IMR-90 (cell line): ENCODE results near the gene RABGGTA. TPM values are rescaled to one million over a fixed set of nuclear protein-coding genes. Genes with fewer than 3 reads are reported as not detected.

Source experiments
- ATAC-seq: fragments of 200-7000 bp; cut with Tn5 transposase; 2 replicates; pipeline ENCODE4 v1.9.1; 2020; ENCODE audit warnings: low read depth, mild to moderate bottlenecking, moderate library complexity
- BruUV-seq: library from RNA; stranded (reverse); fragments of 400-500 nt; replicated peaks from 2 replicates; lab custom pipeline; 2021; lab: Mats Ljungman, UMichigan
- CTCF ChIA-PET: fragments of 300-600 bp; formaldehyde crosslinking; extraction: SDS; loops from one replicate; lab custom pipeline; 2021; ENCODE audit warnings: antibody characterized with exemption; lab: Yijun Ruan, JAX
- POLR2A ChIA-PET: fragments of 300-600 bp; sonication (Branson Sonifier 250); formaldehyde crosslinking; loops from one replicate; lab custom pipeline; 2022; ENCODE audit warnings: antibody characterized with exemption; ENCODE audit not compliant: unreplicated experiment; lab: Charles Lee
- DNase-seq: peaks from one replicate; pipeline ENCODE4 v3.0.0; 2013
- H2AFZ ChIP-seq: replicated peaks from 2 replicates; pipeline ENCODE3; 2013; ENCODE audit warnings: low read length, mild to moderate bottlenecking; ENCODE audit not compliant: poor library complexity
- H2AK5ac ChIP-seq: 2 replicates; pipeline ENCODE4 v1.6.1; 2013; ENCODE audit warnings: low read depth, low read length, inconsistent platforms
- H2AK9ac ChIP-seq: replicated peaks from 2 replicates; pipeline ENCODE3; 2013; ENCODE audit warnings: mild to moderate bottlenecking, low read depth, low read length, moderate library complexity; ENCODE audit not compliant: poor library complexity
- H2BK120ac ChIP-seq: 2 replicates; pipeline ENCODE4 v1.6.1; 2013; ENCODE audit warnings: low read depth, low read length, inconsistent platforms
- H2BK15ac ChIP-seq: 3 replicates; pipeline ENCODE4 v1.6.1; 2013; ENCODE audit warnings: low read depth, low read length, inconsistent platforms
- H2BK20ac ChIP-seq: 2 replicates; pipeline ENCODE4 v1.6.1; 2013; ENCODE audit warnings: low read depth, mild to moderate bottlenecking, inconsistent platforms, low read length, moderate library complexity
- H2BK5ac ChIP-seq: 2 replicates; pipeline ENCODE4 v1.6.1; 2013; ENCODE audit warnings: mild to moderate bottlenecking, low read depth, low read length, inconsistent platforms; ENCODE audit not compliant: poor library complexity, severe bottlenecking
- H3K14ac ChIP-seq: replicated peaks from 2 replicates; pipeline ENCODE4 v1.6.1; 2013; ENCODE audit warnings: low read depth, low read length, inconsistent platforms
- H3K18ac ChIP-seq: 2 replicates; pipeline ENCODE4 v1.6.1; 2013; ENCODE audit warnings: low read depth, low read length, control low read depth
- H3K23ac ChIP-seq: 2 replicates; pipeline ENCODE4 v1.6.1; 2013; ENCODE audit warnings: low read depth, low read length, inconsistent platforms
- H3K27ac ChIP-seq: 2 replicates; pipeline ENCODE4 v1.5.1; 2013; ENCODE audit warnings: mild to moderate bottlenecking, control low read depth, low read length; ENCODE audit not compliant: insufficient read depth
- H3K27me3 ChIP-seq: 2 replicates; pipeline ENCODE4 v1.6.1; 2013; ENCODE audit warnings: low read length; ENCODE audit not compliant: control insufficient read depth, insufficient read depth
- H3K36me3 ChIP-seq: 2 replicates; pipeline ENCODE4 v1.6.1; 2013; ENCODE audit warnings: low read length, mixed read lengths; ENCODE audit not compliant: control insufficient read depth, insufficient read depth
- H3K4ac ChIP-seq: 2 replicates; pipeline ENCODE4 v1.6.1; 2013; ENCODE audit warnings: low read depth, low read length, inconsistent platforms
- H3K4me1 ChIP-seq: 2 replicates; pipeline ENCODE4 v1.6.1; 2013; ENCODE audit warnings: low read length, mixed read lengths; ENCODE audit not compliant: control insufficient read depth, insufficient read depth
- H3K4me2 ChIP-seq: 2 replicates; pipeline ENCODE4 v1.6.1; 2013; ENCODE audit warnings: low read depth, mild to moderate bottlenecking, control low read depth, low read length, moderate library complexity
- H3K4me3 ChIP-seq: 2 replicates; pipeline ENCODE4 v1.5.1; 2013; ENCODE audit warnings: low read depth, mild to moderate bottlenecking, control low read depth, low read length, moderate library complexity; ENCODE audit not compliant: insufficient read depth
- H3K56ac ChIP-seq: 2 replicates; pipeline ENCODE4 v1.6.1; 2013; ENCODE audit warnings: low read length, inconsistent platforms; ENCODE audit not compliant: insufficient read depth; ENCODE audit errors: extremely low read depth
- H3K79me1 ChIP-seq, 2 experiments: 2 replicates each; pipeline ENCODE4 v1.6.1; 2013; ENCODE audit warnings: low read length in 2 of 2, inconsistent platforms in 1 of 2, low read depth in 1 of 2
- H3K9ac ChIP-seq: 2 replicates; pipeline ENCODE4 v1.6.1; 2013; ENCODE audit warnings: low read depth, low read length, control low read depth
- H3K9me1 ChIP-seq: 2 replicates; pipeline ENCODE4 v1.6.1; 2013; ENCODE audit warnings: low read length, inconsistent platforms; ENCODE audit not compliant: insufficient read depth
- H3K9me3 ChIP-seq: 2 replicates; pipeline ENCODE4 v1.6.1; 2013; ENCODE audit warnings: low read length; ENCODE audit not compliant: control insufficient read depth, insufficient read depth
- H4K20me1 ChIP-seq: 2 replicates; pipeline ENCODE4 v1.6.1; 2013; ENCODE audit warnings: low read length, inconsistent platforms; ENCODE audit not compliant: insufficient read depth
- H4K5ac ChIP-seq: 2 replicates; pipeline ENCODE4 v1.6.1; 2013; ENCODE audit warnings: mild to moderate bottlenecking, low read depth, low read length, control low read depth
- H4K8ac ChIP-seq, 2 experiments: 2 replicates each; pipeline ENCODE4 v1.6.1; 2013; ENCODE audit warnings: low read depth in 2 of 2, low read length in 2 of 2, control low read depth in 1 of 2, inconsistent platforms in 1 of 2
- H4K91ac ChIP-seq: 2 replicates; pipeline ENCODE4 v1.6.1; 2013; ENCODE audit warnings: low read depth, low read length, inconsistent platforms; ENCODE audit not compliant: insufficient read depth
- ELK1 ChIP-seq: fragments of 150-350 bp; IDR thresholded peaks from 2 replicates; pipeline ENCODE4 v1.6.1; 2016; ENCODE audit warnings: low read depth, mild to moderate bottlenecking, low read length, moderate library complexity, borderline replicate concordance
- WGBS, 2 experiments: methylation state at CpG; one replicate each; pipeline versions ENCODE4 v1.1.5 to v1.1.7; 2013; ENCODE audit warnings: missing lambda C conversion rate in 2 of 2; ENCODE audit not compliant: insufficient read length in 1 of 2; ENCODE audit errors: extremely low coverage in 2 of 2; 5-methylcytosine and 5-hydroxymethylcytosine counted together
- dilution Hi-C: fragments of 300-500 bp; cut with HindIII; formaldehyde crosslinking; loops from one replicate; pipeline ENCODE4 v1.14.3; 2018; ENCODE audit warnings: low sequenced_read_pairs; ENCODE audit not compliant: unreplicated experiment
- in situ Hi-C: fragments of 300-500 bp; cut with MboI; formaldehyde crosslinking; loops from 3 replicates; pipeline ENCODE4 v1.14.3; 2019; ENCODE audit warnings: low sequenced_read_pairs, inconsistent platforms, mixed read lengths
- intact Hi-C: fragments of 100-400 bp; cut with micrococcal nuclease; formaldehyde crosslinking; loops from 2 replicates; pipeline ENCODE4 v1.10.0; 2022
- polyA plus RNA-seq, 3 experiments: library from polyadenylated mRNA; depleted of rRNA; stranded (reverse); fragments of >200 nt; gene quantifications; 2 replicates each; pipeline ENCODE4 v1.2.3, GENCODE V29; 2012; ENCODE audit warnings: low replicate concordance in 1 of 3
- total RNA-seq: library from RNA; depleted of rRNA; stranded (reverse); fragments of >200 nt; gene quantifications from 2 replicates; pipeline ENCODE4 v1.2.3, GENCODE V29; 2012
- TF ChIP-seq, protein P1 (sequence below): conservative IDR thresholded peaks from 2 replicates; pipeline ENCODE4 v1.5.1; 2012; ENCODE audit warnings: mild to moderate bottlenecking, low read depth, low read length, improper control_type of control experiment

Gene RABGGTA
- total and polyA plus RNA-seq, 2 of the 4 experiments (the other 2 are of a cell fraction) = 25.6 to 55.6 TPM

DNA sequence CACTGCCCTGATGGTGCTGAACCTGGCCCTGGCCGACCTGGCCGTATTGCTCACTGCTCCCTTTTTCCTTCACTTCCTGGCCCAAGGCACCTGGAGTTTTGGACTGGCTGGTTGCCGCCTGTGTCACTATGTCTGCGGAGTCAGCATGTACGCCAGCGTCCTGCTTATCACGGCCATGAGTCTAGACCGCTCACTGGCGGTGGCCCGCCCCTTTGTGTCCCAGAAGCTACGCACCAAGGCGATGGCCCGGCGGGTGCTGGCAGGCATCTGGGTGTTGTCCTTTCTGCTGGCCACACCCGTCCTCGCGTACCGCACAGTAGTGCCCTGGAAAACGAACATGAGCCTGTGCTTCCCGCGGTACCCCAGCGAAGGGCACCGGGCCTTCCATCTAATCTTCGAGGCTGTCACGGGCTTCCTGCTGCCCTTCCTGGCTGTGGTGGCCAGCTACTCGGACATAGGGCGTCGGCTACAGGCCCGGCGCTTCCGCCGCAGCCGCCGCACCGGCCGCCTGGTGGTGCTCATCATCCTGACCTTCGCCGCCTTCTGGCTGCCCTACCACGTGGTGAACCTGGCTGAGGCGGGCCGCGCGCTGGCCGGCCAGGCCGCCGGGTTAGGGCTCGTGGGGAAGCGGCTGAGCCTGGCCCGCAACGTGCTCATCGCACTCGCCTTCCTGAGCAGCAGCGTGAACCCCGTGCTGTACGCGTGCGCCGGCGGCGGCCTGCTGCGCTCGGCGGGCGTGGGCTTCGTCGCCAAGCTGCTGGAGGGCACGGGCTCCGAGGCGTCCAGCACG, 44.6 kb upstream of the RABGGTA start:
- H2AFZ ChIP-seq = peak overlapping the region; percentile 64
- H4K8ac ChIP-seq = no peak overlapping the region
- no peak overlapping the region for H2BK15ac ChIP-seq
- no peak overlapping the region for H3K4ac ChIP-seq
- no peak overlapping the region for H4K91ac ChIP-seq
- intact Hi-C loops = no loop called here
- H3K9me3 ChIP-seq = no peaks in the 10 kb centered on the region
- dilution Hi-C loops = no loop called here
- DNase-seq = no peak
- no peak overlapping the region for H3K9ac ChIP-seq
- H3K4me2 ChIP-seq = no peak overlapping the region
- H3K14ac ChIP-seq = no peak overlapping the region
- no peak overlapping the region for H2BK20ac ChIP-seq
- POLR2A ChIA-PET = no interaction called here
- H2BK120ac ChIP-seq = no peak overlapping the region
- WGBS, 2 experiments = 35% methylated on average over 48 of the region's 70 CpGs; no CpG with 5 or more reads in 1 of the 2 experiments
- no peaks in the 10 kb centered on the region; the same call in 1 of the 2 replicates for H4K20me1 ChIP-seq
- H3K23ac ChIP-seq = no peak overlapping the region
- H3K36me3 ChIP-seq = no peaks in the 10 kb centered on the region
- peak; percentile 28 for ATAC-seq
- no peak overlapping the region for H3K4me3 ChIP-seq
- no peak overlapping the region for H3K18ac ChIP-seq
- H2AK5ac ChIP-seq = no peak overlapping the region
- H4K5ac ChIP-seq = no peak overlapping the region
- H2AK9ac ChIP-seq = no peak overlapping the region
- BruUV-seq = no TSS peak
- no peak overlapping the region for H2BK5ac ChIP-seq
- H3K79me1 ChIP-seq = no peaks in the 10 kb centered on the region
- peaks cover 2% of the 10 kb centered on the region; the same call in 1 of the 2 replicates for H3K4me1 ChIP-seq
- H3K9me1 ChIP-seq = peaks cover 6% of the 10 kb centered on the region
- TF ChIP-seq, protein P1, sequence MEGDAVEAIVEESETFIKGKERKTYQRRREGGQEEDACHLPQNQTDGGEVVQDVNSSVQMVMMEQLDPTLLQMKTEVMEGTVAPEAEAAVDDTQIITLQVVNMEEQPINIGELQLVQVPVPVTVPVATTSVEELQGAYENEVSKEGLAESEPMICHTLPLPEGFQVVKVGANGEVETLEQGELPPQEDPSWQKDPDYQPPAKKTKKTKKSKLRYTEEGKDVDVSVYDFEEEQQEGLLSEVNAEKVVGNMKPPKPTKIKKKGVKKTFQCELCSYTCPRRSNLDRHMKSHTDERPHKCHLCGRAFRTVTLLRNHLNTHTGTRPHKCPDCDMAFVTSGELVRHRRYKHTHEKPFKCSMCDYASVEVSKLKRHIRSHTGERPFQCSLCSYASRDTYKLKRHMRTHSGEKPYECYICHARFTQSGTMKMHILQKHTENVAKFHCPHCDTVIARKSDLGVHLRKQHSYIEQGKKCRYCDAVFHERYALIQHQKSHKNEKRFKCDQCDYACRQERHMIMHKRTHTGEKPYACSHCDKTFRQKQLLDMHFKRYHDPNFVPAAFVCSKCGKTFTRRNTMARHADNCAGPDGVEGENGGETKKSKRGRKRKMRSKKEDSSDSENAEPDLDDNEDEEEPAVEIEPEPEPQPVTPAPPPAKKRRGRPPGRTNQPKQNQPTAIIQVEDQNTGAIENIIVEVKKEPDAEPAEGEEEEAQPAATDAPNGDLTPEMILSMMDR = peak; percentile 9; the same call in 1 of the 2 replicates
- TF ChIP-seq ELK1 = no peak
- peaks cover 37% of the 10 kb centered on the region for H3K27me3 ChIP-seq
- in situ Hi-C loops = no loop called here
- H3K27ac ChIP-seq = no peak overlapping the region
- no peak overlapping the region for H3K56ac ChIP-seq
- CTCF ChIA-PET = interaction anchor here (0.6 kb wide), 1 partner anchor 69 kb away, joined by 4 read pairs; no protein-coding TSS in a partner anchor
